GM13977 (cell line): Measurements from ENCODE around the gene STXBP4.

Experiments used
- DNase-seq: peaks from one replicate; pipeline ENCODE4 v3.0.0; 2012; ENCODE audit warnings: low spot score
- in situ Hi-C: fragments of 300-500 bp; cut with MboI; formaldehyde crosslinking; loops from one replicate; pipeline ENCODE4 v1.12.0; 2022; ENCODE audit warnings: low sequenced_read_pairs, low pct_unique_long_range_greater_than_20kb, mixed read lengths, inconsistent platforms; ENCODE audit not compliant: unreplicated experiment
- TF ChIP-seq, protein P1 (sequence below): IDR thresholded peaks from 2 replicates; pipeline ENCODE4 v1.5.1; 2012; ENCODE audit warnings: mild to moderate bottlenecking, control low read depth; ENCODE audit not compliant: insufficient read depth; ENCODE audit errors: extremely low read depth, missing control alignments

The STXBP4 gene

DNA sequence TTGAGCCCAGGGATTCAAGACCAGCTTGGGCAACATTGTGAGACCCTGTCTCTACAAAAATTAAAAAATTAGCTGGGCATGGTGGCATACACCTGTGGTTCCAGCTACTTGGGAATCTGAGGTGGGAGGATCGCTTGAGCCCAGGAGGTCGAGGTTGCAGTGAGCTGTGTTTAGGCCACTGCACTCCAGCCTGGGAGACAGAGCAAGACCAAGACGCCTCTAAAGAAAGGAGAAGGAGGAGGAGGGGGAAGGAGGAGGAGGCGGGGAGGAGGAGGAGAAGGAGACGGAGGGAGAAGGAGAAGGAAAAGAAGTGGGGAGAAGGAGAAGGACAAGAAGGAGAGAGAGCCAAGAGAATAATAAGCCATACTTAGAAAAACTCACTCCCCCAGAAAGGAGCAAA, 35.9 kb downstream of the STXBP4 start:
- TF ChIP-seq, protein P1, sequence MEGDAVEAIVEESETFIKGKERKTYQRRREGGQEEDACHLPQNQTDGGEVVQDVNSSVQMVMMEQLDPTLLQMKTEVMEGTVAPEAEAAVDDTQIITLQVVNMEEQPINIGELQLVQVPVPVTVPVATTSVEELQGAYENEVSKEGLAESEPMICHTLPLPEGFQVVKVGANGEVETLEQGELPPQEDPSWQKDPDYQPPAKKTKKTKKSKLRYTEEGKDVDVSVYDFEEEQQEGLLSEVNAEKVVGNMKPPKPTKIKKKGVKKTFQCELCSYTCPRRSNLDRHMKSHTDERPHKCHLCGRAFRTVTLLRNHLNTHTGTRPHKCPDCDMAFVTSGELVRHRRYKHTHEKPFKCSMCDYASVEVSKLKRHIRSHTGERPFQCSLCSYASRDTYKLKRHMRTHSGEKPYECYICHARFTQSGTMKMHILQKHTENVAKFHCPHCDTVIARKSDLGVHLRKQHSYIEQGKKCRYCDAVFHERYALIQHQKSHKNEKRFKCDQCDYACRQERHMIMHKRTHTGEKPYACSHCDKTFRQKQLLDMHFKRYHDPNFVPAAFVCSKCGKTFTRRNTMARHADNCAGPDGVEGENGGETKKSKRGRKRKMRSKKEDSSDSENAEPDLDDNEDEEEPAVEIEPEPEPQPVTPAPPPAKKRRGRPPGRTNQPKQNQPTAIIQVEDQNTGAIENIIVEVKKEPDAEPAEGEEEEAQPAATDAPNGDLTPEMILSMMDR: no peak
- DNase-seq: no peak
- in situ Hi-C loops: no loop called here

DNA sequence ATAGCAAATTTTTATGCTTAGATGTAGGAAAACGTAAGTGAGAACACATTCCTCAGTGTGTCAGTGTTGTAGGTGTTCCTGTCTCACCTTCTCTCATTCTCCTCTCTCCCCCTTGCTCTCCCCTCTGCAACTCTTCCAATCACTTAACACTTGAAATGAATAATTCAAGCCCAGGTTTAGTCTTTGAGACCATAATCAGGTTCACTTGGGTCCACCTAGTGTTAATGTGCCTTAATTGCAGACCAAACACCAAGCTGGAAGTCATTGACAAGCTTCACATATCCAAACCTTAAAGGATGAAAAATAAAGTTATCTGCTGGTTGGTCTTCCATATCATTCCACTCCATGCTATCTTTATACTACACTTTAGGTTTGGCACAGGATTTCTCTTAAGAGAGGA, 37.0 kb downstream of the STXBP4 start:
- in situ Hi-C loops: no loop called here
- TF ChIP-seq, protein P1: peak; percentile 49
- peak; percentile 3 for DNase-seq

DNA sequence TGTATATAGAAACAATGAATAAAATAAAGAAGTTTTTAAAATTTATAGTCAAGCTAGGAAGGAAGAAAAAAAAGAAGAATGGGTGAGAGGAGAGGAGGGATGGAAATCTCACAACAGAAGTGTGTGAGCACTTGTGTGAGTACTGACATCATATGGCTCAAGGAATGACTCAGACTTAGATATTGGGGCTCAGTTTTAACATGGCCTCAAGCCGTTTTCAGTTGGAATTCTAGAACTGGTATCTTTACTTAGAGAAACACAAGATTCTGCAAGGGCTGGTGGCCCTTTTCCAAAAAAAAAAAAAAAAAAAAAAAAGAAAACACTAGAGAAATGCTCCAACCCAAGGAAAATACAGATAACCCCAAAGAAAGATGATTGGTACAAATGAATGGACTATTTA, 55.1 kb downstream of the STXBP4 start:
- TF ChIP-seq, protein P1: no peak
- DNase-seq: no peak
- in situ Hi-C loops: no loop called here

DNA sequence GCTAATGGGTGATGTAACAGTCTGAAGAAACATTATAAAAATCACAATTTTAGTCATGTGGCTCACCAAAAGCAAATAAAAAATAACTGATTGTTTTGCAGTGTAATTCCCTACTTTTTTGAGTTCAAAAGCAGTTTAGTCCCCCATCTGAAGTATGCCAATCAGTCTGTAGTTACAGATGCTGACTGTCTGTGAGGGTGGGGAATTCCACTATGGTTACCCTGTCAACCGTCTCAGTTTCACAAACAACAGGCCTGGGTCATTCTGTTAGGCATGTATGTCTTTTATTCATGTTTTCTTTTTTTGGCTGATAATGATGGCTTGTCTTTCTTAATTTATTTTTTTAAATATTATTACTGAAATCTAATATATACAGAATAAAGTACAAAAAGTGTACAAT, 69.3 kb downstream of the STXBP4 start:
- TF ChIP-seq, protein P1: no peak
- DNase-seq: peak; percentile 21
- in situ Hi-C loops: no loop called here

DNA sequence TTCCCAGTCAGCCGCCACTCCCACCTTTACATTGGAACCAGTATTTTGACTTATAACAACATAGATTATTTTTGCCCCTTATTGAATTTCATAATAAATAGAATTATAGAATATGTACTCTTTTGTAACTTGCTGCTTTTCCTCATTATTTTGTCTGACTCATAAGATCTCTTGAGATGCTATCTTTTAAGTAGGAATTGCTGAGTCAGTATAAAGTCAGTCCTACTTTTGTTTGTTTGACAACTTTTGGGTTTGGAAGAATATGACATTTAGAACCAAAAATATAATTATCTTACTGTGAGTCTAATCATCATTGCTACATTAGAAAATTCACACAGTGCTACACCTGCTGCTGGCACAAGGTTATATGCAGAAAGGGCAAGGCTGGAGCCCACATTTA, 69.7 kb downstream of the STXBP4 start:
- no peak for DNase-seq
- in situ Hi-C loops: no loop called here
- TF ChIP-seq, protein P1: no peak

DNA sequence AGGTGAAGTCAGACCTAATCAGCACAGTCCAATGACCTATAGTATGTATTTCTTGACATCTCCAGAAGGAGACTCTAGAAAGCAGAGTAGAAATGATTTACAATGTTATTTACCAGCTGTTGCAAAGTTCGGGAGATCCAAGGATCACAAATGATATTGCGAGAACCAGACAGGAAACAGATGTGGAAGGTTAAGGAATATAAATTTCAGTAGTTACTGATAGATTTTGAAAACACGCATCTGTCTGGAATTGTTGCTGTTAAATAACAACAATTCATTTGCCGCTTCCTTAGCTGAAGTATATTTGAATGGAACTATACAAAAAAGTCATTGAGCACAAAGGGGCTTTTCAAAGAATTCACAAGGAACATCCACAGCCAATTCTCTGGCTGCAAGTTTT, 72.0 kb downstream of the STXBP4 start:
- TF ChIP-seq, protein P1: no peak
- DNase-seq: no peak
- in situ Hi-C loops: no loop called here

DNA sequence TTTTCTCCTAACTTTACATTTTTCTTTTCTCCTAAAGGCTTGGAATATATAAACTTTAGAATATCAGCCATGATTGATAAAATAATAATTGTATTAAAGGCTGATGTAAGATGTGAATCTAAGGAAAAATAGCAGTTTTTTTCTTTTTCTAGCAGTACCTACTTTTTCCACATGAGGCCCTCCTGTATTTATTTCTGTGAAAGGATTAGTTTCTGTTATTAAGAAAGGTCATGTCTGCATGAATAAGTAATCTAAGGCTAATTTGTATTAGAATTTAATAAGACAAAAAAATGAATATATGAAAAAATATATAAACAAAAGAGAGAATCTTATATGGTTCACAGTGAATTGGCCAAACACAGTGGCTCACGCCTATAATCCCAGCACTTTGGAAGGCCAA, 85.3 kb downstream of the STXBP4 start:
- DNase-seq: no peak
- TF ChIP-seq, protein P1: peak; percentile 34
- in situ Hi-C loops: no loop called here
